SU-DHL-6 (cell line): Measurements from ENCODE around the gene SNAP23.

Experiments used
- H2AFZ ChIP-seq: fragments of 200-600 bp; sonication (generic); 2 replicates; pipeline ENCODE4 v1.6.1; 2014; ENCODE audit warnings: low read depth, mild to moderate bottlenecking, moderate library complexity, mixed read lengths, antibody characterized with exemption, low read length; ENCODE audit not compliant: severe bottlenecking
- H3F3A ChIP-seq: fragments of 200-600 bp; shearing (Covaris generic); 2 replicates; pipeline ENCODE4 v1.6.0; 2016; ENCODE audit warnings: antibody characterized with exemption, mild to moderate bottlenecking; ENCODE audit not compliant: insufficient read depth
- H3K27ac ChIP-seq: fragments of 200-600 bp; sonication (generic); 2 replicates; pipeline ENCODE4 v1.5.1; 2016; ENCODE audit warnings: low read depth, mild to moderate bottlenecking, low read length, moderate library complexity, mixed read lengths
- H3K27me3 ChIP-seq: fragments of 200-600 bp; sonication (generic), shearing (Covaris generic); 2 replicates; pipeline ENCODE4 v1.6.0; 2014; ENCODE audit warnings: mild to moderate bottlenecking, low read length
- H3K36me3 ChIP-seq: fragments of 200-600 bp; sonication (generic); 2 replicates; pipeline ENCODE4 v1.6.1; 2014; ENCODE audit warnings: mild to moderate bottlenecking, low read length, mixed read lengths
- H3K4me2 ChIP-seq: fragments of 300-600, 200-600 bp; shearing (Covaris generic), sonication (generic); 2 replicates; pipeline ENCODE4 v1.6.0; 2014; ENCODE audit warnings: low read length, low read depth, mild to moderate bottlenecking; ENCODE audit not compliant: poor library complexity, severe bottlenecking
- H3K4me3 ChIP-seq: fragments of 200-600 bp; sonication (generic); 2 replicates; pipeline ENCODE4 v1.5.1; 2014; ENCODE audit warnings: antibody characterized with exemption, low read length, mild to moderate bottlenecking, mixed read lengths; ENCODE audit not compliant: insufficient read depth, poor library complexity, severe bottlenecking
- H3K79me2 ChIP-seq: fragments of 200-600 bp; sonication (generic); 2 replicates; pipeline ENCODE4 v1.6.1; 2014; ENCODE audit warnings: mild to moderate bottlenecking, low read length, moderate library complexity; ENCODE audit not compliant: insufficient read depth
- H3K9ac ChIP-seq: fragments of 200-600 bp; sonication (generic); 2 replicates; pipeline ENCODE4 v1.7.0; 2014; ENCODE audit warnings: mild to moderate bottlenecking, low read length
- H3K9me2 ChIP-seq: fragments of 200-600 bp; sonication (generic); replicated peaks from 2 replicates; pipeline ENCODE4 v1.6.1; 2014; ENCODE audit warnings: low read length; ENCODE audit not compliant: insufficient read depth
- H3K9me3 ChIP-seq: fragments of 200-600 bp; sonication (generic); 2 replicates; pipeline ENCODE4 v1.6.1; 2014; ENCODE audit warnings: low read length, mixed read lengths; ENCODE audit not compliant: insufficient read depth
- H4K20me1 ChIP-seq: fragments of 200-600 bp; sonication (generic); 2 replicates; pipeline ENCODE4 v1.6.1; 2014; ENCODE audit warnings: low read depth, mild to moderate bottlenecking, antibody characterized with exemption, low read length, moderate library complexity, mixed read lengths
- EZH2phosphoT487 ChIP-seq: fragments of 200-600 bp; sonication (generic), shearing (Covaris generic); conservative IDR thresholded peaks from 2 replicates; pipeline ENCODE4 v1.6.1; 2018; ENCODE audit warnings: mild to moderate bottlenecking, antibody characterized with exemption, low read length, moderate library complexity, mixed read lengths
- TF ChIP-seq, protein P1 (sequence below): fragments of 200-600 bp; sonication (generic); IDR thresholded peaks from one replicate; pipeline ENCODE4 v1.5.1; 2017; ENCODE audit warnings: antibody characterized with exemption, mild to moderate bottlenecking, low read length, moderate library complexity; ENCODE audit not compliant: insufficient read depth, poor library complexity, severe bottlenecking

The SNAP23 gene

DNA sequence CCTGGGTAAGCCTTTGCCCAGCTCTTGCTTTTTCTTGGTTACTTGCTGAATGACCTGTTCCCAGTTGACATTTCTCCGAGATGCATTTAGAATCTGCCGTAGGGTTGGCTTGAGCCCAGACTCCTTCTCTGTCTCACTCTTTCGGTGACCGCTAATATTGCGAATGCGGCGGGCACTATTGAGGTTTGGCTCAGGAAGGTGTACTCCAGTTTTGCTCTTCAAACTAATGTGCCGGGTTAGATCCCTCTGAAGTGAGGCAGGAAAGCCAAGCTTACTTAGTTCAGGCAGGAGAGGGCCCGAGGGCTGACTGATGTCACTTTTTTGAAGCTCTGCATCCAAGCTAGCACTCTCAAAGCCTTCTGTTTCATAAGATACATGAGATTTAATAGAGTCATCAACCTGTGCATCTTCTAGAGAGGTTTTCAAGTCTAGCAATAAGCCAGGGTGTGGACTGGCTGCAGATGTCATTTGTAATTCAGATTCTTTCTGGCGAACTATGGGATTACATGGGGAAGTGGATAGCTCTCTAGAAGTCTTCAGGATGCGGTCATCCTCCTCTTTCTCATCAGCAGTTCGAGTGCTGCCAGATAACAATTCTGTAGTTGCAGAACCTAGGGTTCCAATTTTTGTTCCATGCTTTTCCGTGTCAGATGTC, 45.5 kb upstream of the SNAP23 start:
- H3K9ac ChIP-seq = no peak overlapping the region
- H3K27me3 ChIP-seq = no peaks in the 10 kb centered on the region
- no peak overlapping the region for H3K27ac ChIP-seq
- no peak overlapping the region for H2AFZ ChIP-seq
- no peak overlapping the region for H3K4me3 ChIP-seq
- H3K36me3 ChIP-seq = peaks cover 23% of the 10 kb centered on the region; the same call in 1 of the 2 replicates
- H3K79me2 ChIP-seq = peaks cover 4% of the 10 kb centered on the region; the same call in 1 of the 2 replicates
- H3K9me2 ChIP-seq = no peaks in the 10 kb centered on the region
- H3K9me3 ChIP-seq = no peaks in the 10 kb centered on the region
- TF ChIP-seq EZH2phosphoT487 = no peak
- TF ChIP-seq, protein P1, sequence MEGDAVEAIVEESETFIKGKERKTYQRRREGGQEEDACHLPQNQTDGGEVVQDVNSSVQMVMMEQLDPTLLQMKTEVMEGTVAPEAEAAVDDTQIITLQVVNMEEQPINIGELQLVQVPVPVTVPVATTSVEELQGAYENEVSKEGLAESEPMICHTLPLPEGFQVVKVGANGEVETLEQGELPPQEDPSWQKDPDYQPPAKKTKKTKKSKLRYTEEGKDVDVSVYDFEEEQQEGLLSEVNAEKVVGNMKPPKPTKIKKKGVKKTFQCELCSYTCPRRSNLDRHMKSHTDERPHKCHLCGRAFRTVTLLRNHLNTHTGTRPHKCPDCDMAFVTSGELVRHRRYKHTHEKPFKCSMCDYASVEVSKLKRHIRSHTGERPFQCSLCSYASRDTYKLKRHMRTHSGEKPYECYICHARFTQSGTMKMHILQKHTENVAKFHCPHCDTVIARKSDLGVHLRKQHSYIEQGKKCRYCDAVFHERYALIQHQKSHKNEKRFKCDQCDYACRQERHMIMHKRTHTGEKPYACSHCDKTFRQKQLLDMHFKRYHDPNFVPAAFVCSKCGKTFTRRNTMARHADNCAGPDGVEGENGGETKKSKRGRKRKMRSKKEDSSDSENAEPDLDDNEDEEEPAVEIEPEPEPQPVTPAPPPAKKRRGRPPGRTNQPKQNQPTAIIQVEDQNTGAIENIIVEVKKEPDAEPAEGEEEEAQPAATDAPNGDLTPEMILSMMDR = no peak
- no peak overlapping the region for H3K4me2 ChIP-seq
- H4K20me1 ChIP-seq = no peaks in the 10 kb centered on the region
- no peaks in the 10 kb centered on the region for H3F3A ChIP-seq

DNA sequence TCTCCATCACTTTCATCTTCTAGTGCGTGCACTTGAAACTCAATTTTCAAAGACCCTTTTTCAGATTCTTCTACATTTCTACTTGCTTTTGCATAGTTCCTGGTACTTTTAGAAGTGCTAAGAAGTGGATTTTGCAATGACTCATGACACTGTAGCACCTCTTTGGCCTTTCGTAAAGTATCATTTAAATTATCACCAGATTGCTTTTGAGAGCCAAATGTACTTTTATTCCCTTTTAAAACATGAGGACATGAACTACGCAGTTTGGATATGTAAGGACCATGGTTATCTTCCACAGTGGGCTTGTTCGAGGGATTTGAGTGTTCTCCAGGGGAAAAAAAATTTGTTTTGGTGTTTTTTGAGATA, 45.0 kb upstream of the SNAP23 start:
- no peaks in the 10 kb centered on the region for H3K27me3 ChIP-seq
- no peak overlapping the region for H3K4me2 ChIP-seq
- no peak overlapping the region for H3K27ac ChIP-seq
- no peaks in the 10 kb centered on the region for H3K9me3 ChIP-seq
- H4K20me1 ChIP-seq = no peaks in the 10 kb centered on the region
- no peak overlapping the region for H3K4me3 ChIP-seq
- no peaks in the 10 kb centered on the region for H3F3A ChIP-seq
- H2AFZ ChIP-seq = no peak overlapping the region
- peaks cover 23% of the 10 kb centered on the region; the same call in 1 of the 2 replicates for H3K36me3 ChIP-seq
- no peak overlapping the region for H3K9ac ChIP-seq
- TF ChIP-seq, protein P1 = no peak
- TF ChIP-seq EZH2phosphoT487 = no peak
- H3K9me2 ChIP-seq = no peaks in the 10 kb centered on the region
- peaks cover 4% of the 10 kb centered on the region; the same call in 1 of the 2 replicates for H3K79me2 ChIP-seq

DNA sequence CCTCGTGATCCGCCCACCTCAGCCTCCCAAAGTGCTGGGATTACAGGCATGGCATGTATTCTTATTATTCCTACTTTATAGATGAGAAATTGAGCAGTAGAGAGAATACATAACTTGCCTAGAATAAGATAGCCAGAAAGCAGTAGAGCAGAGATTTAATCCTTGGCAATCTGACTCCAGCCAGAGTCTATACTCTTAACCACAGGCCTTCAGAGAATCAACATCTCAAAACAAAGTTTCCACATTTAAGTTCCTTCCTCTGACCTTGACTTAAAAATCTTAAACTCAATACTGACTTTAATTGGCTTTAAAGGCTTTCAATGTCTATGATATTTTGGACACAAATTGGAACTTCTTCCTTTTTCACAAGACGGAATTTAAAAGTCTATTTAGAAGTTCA, 41.6 kb upstream of the SNAP23 start:
- Histone ChIP-seq H3K27me3 (no peaks in the 10 kb centered on the region), H3K9me3 (no peaks in the 10 kb centered on the region), H4K20me1 (no peaks in the 10 kb centered on the region), H3K4me2 (no peak overlapping the region), H3K36me3 (peaks cover 12% of the 10 kb centered on the region; the same call in 1 of the 2 replicates), H3K27ac (no peak overlapping the region), H3K9me2 (no peaks in the 10 kb centered on the region), H2AFZ (no peak overlapping the region), H3K79me2 (peaks cover 8% of the 10 kb centered on the region; the same call in 1 of the 2 replicates), H3K9ac (no peak overlapping the region), H3K4me3 (no peak overlapping the region), H3F3A (no peaks in the 10 kb centered on the region)
- TF ChIP-seq, protein P1 = no peak
- no peak for TF ChIP-seq EZH2phosphoT487
